GM21360 (cell line): ENCODE measurements around the gene GPR15.
"Not testable (repeated sequence)": the region's sequence is repeated elsewhere in the genome, so short reads cannot be mapped to it uniquely, and the experiment has no call there.

Source experiments
- ATAC-seq: cut with Tn5 transposase; IDR thresholded peaks from one replicate; pipeline ENCODE4 v1.9.1; 2021; ENCODE audit warnings: mild to moderate bottlenecking, moderate library complexity; ENCODE audit not compliant: unreplicated experiment

The GPR15 gene

DNA sequence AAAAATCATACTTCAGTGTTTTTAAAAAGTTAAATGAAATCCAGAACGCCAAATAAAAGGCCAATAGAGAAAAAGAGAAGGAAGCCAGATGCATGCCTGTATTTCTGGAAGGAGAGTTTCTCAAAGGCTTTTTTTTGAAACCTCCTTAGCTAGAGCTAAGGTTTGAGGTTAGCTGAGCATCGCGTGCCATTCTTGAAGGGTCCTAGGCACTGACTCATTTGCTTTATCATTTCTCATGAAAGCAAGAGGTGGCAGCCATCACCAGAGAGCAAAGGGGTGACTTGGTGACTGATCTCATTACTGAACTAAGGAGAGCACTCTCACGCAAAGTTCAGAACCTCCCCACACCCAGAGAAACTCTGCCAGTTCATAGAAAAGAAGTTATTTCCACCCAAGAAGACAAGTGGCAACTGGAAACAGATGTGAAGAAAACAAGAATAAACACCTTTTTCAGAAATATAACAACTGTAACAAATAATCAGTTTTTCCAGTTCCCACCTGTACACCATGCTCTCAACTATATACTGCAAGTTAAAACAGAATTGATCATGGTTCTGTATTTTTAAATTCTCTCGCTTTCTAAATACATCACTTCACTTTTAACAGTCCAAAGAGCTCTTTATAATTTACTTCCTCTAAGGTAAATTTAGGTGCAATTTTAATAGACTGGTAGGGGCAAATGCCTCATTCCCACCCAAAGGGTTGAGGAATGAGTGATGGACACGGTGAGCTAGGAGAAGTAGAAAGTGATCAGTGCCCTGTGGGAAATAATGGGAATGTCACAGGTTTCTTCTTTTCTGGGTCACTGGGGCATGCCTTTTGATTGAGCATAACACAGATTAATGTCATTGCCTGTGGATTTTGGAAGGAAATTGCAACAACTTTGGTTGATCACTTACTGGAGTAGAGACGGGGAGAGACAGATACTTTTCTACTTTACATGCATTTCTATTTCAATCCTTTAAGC is 24.7 kb downstream of the GPR15 start:
- peak; percentile 80 for ATAC-seq

DNA sequence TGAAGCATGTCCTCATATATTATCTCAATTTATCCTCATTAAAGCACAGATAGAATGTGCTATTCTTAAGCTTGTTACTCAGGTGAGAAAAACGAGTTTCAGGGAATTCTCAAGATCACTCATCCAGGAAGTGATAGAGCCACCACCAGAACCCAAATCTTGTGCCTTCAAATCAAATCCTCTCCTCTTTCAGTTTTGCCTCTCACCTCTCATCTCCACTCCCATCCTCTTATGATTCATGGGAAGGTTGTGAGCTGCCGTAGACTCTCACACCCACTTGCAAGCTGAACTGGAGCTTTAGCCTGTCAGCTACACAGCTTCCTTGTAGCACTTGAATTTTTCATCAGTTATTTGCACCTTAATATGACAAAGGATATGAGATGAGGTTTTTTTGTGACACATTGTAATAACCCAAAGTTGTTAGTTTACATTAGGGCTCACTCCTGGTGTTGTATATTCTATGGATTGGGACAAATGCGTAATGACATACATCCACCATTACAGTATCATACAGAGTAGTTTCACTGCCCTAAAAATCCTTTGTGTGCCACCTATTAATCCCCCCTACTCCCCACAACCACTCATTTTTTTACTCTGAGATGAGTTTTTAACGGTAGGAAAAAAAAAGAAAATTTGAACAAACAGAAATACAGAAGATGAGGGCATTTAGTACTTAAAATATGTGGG is 25.7 kb downstream of the GPR15 start:
- ATAC-seq = peak; percentile 21

DNA sequence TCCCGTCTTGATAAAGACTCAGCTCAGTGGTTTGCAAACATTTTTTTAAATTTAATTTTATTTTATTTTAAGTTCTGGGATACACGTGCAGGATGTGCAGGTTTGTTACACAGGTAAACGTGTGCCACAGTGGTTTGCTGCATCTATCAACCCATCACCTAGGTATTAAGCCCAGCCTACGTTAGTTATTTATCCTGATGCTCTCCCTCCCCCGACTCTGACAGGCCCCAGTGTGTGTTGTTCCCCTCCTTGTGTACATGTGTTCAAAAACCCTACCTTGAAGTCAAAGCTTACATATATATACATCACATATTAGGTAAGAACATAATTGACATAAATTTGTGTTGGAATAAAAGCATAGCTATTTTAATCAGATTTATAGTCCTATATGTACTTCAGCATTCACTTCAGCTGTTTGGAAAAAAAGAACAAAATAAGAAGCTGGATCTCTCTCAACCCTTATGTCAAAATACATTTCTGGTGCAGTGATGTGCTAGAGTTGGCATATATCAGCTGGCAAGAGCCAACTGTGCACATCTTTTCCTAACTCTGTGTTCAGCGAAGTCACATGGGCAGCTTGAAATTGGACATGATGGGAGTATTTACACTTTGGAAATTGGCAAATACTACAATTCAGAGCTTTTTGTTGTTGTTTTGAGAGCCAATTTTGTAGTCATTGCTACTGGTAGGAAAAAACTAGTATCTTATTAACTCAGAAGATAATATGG is 26.5 kb downstream of the GPR15 start:
- no peak for ATAC-seq

DNA sequence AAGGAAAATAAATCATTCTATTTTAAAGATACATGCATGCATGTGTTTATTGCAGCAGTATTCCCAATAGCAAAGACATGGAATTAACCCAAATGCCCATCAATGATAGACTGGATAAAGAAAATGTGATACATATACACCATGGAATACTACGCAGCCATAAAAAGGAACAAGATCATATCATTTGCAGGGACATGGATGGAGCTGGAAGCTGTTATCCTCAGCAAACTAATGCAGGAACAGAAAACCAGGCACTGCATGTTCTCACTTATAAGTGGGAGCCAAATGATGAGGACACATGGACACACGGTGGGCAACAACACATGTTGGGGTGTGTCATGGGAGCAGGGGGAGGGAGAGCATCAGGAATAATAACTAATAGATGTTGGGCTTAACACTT is 28.0 kb downstream of the GPR15 start:
- not testable (repeated sequence) for ATAC-seq

DNA sequence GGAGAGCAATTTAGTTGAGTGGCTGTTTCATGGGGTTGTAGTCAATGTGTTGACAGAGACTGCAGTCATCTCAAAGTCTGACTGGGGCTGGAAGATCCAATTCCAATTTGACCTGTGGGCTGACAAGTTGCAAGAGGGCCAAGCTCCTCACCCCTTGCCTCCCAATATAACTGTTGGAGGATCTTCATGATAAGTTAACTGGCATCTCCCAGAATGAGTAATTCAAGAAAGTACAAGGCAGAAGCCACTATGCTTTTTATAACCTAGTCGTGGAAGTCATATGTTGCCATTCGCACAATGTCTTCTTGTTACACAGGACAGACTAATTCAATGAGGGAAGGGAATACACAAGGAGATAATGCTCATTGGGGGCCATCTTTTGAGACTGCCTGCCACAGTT is 29.1 kb downstream of the GPR15 start:
- no peak for ATAC-seq

DNA sequence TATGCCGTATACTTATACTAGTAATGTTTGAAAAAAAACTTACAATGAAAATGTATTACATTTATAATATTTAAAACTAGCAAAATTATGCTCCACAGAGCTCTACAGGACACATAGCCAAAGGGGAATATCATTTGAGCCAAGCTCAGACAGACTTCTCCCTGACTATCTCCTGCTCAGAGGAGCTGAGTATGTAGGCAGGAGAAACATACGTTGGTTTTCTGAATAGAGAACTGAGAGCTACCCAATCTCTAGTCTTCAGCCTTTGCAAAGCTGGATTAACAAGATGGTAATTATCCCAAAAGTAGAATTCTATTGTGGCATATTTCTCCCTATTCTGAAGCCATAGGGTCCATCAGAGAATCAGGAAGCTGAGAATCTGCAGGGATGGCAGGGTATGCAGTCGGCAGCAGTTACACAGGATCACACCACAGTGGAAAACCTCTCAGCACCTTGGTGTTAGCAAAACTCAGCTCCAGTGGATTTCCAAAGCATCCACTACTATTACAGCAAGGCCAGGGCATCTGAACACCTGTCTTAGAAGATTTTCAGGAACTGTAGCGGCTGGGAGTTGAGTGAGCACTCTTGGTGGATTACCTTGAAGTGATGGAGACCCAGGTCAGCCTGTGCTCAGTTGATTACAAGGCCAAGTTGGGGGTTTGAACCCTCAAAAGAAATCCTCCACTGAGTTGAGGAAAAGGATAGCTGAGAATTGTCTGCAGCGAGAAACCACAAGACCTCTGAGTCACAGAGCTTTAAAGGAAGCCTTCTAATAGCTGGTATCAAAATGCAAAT is 30.1 kb downstream of the GPR15 start:
- no peak for ATAC-seq

DNA sequence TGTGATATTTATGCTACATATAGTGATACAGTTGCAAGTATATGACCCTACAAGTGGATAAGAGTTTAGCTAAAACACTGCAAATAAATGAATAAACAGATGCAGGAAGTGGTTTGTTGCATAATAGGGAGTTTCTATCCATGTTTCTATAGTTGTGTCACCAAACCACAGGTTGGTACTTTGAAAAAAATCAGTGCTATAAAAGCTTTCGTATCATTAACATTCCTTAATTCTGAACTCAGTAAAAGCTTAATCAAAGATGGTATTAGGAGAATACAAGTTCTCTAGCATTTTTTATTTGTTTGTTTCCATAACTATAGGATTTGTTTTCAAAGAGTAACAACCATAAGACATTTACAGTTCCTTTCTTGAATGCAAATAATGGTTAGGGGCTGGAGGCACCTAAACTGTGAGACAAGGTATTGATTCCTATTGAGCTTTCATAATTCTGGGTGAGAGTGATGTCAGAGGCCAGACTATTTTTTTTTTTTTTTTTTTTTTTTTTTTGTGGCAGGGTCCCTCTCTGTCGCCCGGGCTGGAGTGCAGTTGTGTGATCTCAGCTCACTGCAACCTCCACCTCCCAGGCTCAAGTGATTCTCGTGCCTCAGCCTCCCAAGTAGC is 32.0 kb downstream of the GPR15 start:
- peak; percentile 47 for ATAC-seq

DNA sequence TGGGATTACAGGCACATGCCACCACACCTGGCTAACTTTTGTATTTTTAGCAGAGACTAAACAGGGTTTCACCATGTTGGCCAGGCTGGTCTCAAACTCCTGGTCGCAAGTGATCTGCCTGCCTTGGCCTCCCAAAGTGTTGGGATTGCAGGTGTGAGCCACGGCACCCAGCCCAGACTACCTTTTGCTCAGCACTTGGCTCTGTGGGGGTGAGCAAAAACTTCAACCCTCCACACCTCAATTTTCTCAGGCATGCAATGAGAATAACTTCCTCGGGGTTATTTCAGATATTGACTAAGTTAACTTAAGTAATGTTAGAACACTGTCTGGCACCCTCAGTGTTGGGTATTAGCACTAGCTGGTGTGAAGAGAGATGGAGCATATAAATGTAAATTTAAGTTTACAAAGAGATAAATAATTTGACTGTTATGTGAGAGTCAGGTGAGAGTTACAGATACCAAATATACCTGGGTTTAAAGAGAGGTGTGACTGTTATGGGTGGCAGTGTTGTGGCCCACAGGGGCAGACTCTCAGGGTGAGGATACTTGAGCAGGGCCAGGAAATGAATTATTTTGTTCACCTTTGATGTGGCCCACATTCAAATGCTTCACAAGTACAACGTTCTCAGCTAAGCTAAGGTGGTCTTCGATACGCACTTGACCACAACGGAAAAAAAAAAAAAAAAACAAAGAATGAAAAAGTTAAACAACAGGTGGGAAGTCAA is 32.7 kb downstream of the GPR15 start:
- ATAC-seq = no peak

DNA sequence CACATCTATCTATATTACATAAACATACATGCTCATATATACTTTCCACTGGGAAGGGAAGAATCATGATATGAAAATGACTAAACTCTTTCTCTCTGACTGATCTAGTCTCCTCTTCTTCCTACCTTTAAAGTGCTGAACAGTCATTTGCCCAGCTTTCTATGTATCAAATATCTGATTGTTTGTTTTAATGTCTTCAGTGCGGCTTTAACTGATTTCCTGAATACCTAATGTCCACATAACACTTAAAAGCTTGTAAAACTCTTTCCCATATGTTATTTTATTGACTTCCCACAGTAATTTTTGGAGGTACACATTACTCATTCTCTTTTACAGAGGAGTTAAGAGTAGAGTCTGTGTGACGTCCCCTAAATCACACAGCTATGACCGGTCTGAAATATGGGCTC is 33.5 kb downstream of the GPR15 start:
- no peak for ATAC-seq

DNA sequence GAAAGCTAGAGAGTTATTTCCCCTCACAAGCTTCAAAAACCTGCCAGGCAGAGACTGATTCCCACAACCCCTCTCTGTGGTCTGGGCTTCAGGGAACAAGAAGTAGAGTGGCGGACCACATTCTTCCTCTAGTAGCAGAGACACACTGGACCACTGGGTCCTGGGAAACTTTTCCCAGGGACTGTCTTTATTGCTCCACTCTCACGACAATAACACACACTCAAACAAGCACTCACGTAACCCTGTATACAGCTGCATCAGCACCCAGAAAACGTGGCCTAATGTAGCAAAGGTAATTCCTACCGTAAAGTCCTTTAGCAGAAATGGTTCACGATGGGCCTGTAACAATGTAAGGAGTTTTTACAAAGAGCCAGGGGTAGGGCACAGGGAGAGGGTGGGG is 34.1 kb downstream of the GPR15 start:
- no peak for ATAC-seq

DNA sequence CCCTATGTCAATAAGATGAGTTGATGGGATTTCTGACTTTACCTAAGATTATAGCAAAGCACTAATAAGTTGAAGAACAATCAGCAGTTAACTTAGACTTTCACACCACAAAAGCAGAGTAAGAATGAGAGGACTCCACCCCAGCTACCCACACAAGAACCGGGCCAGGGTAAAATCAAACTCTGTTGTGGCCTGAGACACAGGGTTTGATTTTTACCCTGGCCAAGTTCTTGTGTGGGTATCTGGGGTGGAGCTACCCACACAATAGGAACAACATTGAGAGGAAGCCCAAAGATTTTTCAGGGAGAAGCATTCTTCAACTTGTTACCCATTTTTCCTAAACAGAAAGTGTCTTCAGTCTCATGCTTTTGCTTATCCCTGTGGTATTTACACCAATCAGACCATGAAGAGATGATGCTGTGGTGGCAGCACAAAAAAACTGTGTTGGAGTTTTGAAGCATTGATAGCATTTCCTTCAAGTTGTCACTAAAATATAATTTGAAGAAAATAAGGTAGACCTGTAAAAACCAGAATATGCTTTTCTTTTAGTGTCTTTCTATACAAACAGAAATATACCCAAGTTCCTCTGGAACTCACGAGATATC is 36.0 kb downstream of the GPR15 start:
- no peak for ATAC-seq

DNA sequence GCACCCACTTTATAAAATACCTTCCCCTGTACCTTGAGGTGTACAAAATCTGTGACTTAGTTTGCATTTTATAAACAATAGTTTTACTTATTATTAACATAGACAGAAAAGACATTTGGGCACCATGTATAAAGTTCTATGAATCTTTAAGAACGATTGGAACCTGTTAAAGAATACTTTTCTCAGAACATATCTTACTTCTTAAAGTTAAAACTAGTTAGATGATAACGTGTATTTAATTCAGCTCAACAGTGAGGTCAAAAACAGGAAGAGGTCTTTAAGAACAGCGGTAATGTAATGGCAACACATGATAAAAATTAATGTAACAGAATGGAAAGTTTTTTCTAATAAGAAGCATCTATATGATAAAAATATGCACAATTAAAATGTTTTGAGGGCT is 36.6 kb downstream of the GPR15 start:
- no peak for ATAC-seq

DNA sequence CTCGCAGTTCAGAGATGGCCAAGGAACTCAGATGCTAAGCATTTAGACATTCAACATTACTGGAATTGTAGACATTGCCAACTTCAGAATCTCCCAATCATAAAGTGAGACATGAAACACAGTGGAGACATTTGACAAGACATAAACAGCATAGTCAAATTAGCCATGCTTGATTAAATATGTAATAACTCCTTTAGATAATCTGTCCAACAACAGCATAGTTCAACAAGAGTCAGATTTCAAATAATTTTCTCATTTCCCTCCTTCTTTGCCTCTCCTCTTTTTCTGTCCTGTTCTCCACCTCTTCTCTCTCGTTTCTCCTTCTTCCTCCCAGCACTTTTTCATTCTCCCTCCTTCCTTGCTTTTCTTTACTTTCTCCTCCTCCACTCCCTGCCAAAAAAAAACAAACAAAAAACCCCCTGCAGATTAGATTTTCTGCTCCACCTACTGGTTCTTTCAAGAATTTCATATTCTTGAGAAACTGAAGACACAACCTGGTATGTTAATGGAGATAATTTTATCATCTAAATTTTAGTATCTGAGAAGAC is 41.5 kb downstream of the GPR15 start:
- peak; percentile 54 for ATAC-seq

DNA sequence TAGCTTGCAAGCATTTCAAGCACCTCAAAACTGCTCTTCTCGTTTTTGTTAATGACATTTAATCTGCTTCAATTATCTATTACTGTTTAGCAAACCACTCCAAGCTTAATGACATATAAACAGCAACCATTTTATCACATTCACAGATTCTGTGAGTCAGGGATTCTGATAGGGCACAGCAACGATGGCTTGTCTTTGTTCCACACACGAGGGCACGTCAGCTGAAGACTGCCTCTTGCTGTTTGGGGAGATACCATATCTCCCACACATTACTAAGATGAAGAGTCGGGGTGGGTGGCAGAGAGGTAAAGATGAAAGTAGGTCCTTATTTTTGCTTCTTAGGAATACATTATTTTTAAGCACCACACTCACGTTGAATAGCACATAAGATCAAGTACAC is 42.4 kb downstream of the GPR15 start:
- no peak for ATAC-seq

DNA sequence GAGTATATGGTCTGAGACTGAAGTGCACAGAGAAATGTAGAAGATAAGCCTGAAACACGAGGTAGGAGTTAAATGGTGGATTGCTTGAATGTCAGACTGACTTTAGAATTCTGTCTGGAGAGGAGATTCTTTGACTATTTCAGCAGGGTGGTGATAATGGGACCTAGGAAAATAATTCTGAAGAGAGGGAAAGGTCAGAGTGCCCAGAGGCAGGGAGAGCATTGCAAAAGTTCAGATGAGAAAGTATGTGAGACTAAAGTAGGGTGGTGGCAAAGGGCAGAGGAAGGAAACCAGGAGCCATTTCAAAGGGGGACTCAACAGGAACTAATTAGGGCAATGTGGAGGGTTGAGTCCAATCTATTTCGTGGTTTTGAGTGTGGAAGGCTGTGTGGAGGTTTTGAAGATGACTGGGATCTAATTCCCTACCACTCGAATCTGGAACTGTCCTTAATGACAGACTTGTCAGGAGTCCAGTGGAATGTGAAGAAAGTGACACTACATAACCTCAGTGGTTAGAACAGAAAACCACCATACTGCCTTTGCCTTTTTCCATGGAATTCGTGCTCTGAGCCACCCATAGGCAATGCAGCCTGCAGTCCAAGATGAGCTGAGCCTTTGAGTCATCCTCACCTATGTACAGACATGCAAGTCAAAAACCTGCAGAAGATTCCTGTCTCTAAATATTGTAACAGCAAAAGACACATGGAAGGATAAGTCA is 45.6 kb downstream of the GPR15 start:
- ATAC-seq = no peak

DNA sequence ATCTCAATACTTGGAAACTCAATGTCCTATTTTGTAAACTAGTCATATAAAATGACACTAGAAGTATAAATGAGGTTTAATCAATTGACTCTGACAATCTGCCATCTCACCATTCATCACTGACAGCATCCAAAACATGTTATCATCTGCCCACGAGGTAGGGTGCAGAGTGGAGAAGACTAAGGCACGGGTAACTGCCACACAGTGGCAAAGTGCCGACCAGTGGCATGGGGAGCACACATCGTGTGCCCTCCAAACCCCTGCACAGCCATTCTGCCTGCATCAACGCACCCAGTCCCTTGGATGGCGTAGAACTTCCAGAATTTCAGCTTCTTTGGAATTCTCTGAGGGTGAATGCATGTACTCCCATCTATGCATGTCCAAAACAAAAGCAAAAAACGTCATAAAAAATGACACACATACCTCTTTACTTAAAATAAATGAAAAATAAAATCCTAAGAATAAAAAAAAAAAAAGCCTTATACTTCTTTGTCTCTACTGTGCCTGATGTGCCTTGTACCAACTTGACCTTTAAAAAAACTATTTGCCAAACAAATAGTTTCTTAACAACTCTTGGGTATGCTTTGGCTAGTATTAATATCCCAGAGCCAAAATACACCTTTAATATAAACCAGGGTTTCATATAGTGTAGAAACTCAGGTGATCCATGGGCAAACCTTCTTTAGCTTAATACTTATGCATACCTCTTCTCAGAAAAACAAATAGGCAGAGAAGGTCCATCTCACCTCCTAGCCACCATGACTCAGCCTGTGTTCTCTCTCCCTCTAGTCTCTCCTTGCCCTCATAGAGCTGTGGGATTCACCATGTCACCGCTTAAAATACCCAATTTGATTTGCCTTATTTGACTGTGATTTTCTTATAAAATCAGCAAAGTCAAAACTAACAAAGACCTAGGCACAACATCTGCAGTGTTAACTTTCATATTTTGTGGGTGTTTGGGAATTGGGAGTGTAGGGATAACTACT is 48.9 kb downstream of the GPR15 start:
- ATAC-seq = no peak

DNA sequence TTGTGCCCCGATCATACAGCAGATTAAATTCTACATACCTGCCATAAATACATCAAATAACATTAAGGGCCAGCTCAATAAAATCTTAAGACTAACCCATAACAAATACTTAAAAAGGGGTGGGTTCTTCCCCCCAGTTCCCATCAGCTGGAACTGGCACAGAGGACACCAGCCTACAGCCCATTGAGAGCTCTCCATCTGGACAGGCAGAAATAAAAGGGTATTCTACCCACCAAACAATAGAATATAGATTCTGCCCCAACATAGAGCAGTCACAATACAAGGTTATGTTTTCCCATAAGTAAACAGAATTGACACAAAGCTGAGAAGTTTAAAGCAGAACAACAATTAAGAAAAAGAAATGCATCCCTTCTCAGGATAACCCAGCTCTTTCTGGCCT is 49.7 kb downstream of the GPR15 start:
- no peak for ATAC-seq
